ENCODE data around the gene DLG2.
"Not testable (repeated sequence)": the region's sequence is repeated elsewhere in the genome, so short reads cannot be mapped to it uniquely, and the experiment has no call there.

The DLG2 gene

DNA sequence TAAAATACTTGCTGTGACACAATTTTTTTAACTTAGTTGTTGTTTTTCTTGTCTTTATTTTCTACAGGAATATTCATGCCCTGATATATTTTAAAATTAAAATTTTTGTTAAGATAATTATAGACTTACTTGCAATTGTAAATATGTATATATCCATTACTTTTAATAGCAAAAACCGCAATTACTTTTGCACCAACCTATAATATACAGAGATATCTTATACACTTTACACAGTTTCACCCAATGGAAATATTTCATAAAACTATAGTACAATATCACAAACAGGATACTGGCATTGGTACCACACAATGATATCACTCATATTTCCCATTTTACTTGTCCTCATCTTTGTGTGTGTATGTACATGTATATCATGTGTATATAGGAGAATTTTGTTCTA, 188.8 kb downstream of the DLG2 start:
- DNase-seq: no peak

DNA sequence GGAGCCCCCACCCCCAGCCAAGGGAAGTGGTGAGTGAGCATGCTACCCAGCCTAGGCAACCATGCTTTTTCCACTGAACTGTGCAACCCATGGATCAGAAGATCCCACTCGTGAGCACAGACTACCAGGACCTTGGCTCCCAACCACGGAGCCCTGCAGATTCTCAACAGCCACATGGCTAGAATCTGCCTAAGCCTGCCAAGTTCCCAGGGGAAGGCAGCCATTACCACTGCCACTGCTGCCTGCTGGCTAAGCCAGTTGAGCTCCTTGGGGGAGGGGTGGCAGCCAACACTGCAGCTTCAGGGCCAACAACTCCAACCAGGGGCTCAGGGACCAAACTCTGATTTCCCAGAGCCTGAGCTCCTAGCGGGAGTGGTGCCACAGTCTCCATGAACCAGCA, 195.8 kb downstream of the DLG2 start:
- DNase-seq: no peak

DNA sequence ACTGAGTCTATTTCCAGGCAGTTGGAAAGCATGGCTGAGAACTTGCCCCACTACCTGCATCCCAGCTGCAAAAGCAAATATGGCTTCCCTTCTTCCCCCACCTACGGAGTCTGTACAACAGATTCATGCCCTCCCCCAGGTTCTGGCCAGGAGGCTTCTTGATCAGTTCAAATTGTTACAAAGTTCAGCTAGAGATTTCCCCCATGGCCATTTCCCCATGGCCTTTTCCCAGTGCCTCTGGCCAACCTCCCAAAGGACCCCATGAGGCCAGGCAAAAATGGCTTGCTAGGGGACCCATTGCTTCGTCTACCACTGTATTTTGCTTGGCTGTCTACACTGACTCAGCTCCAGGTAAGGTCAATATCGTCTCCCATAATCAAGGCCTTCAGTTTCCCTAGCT, 203.3 kb downstream of the DLG2 start:
- DNase-seq: no peak

DNA sequence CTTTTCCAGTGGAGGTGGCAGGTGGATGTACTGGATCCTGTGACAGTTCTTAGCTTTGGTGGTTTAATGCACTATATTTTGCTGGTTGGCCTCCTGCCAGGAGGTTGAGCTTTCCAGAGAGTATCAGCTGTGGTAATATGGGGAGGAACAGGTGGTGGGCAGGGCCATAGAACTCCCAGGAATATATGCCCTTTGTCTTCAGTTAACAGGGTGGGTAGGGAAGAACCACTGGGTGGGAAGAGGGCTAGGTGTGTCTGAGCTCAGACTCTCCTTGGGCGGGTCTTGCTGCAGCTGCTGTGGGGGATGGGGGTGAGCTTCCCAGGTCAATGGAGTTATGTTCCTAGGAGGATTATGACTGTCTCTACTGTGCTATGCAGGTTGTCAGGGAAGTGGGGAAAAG, 203.8 kb downstream of the DLG2 start:
- DNase-seq: no peak

DNA sequence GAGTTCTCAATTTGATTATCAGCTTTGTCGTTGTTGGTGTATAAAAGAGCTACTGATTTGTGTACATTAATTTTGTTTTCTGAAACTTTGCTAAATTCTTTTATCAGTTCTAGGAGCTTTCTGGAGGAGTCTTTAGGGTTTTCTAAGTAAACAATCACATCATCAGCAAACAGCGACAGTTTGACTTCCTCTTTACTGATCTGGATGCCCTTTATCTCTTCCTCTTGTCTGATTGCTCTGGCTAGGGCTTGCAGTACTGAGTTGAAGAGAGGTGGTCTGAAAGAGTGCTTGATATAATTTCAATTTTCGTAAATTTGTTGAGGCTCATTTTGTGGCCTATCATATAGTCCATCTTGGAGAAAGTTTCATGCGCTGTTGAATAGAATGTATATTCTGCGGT, 213.0 kb downstream of the DLG2 start:
- no peak for DNase-seq

DNA sequence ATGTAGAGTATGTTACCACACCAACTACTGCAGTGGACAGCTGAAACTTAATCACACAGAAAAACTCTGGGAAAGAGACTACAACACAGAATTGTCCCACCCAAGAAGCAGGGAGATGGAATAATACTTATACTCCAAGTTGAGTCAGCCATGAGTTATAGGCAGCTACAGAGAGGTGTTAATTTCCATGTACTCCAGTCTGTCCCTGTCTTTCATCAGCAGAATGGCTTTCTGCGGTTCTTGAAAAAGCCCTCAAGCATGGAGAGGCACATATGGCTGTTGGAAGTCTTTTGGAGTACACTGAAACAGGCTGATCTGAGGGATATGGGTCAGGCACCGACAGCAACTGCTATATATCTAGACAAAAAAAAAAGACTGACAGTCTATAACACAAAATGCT, 219.5 kb downstream of the DLG2 start:
- no peak for DNase-seq

DNA sequence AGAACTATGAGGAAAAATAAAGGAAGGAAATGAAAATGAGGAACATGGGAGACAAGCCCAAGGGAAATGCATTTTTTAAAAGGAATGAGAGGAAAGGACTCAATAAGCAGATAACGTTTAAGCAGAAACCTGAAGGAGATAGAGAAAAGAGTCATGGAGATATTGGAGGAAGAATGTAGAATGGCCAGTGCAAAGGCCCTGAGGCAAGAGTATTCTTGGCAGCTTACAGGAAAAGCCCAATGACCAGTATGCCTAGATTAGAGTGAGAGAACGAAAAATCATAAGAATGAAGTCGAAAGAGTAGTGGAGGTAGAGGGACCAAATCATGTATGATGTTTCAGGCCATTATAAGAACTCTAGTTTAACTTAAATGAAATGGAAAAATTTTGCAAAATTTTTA, 220.3 kb downstream of the DLG2 start:
- DNase-seq: no peak

DNA sequence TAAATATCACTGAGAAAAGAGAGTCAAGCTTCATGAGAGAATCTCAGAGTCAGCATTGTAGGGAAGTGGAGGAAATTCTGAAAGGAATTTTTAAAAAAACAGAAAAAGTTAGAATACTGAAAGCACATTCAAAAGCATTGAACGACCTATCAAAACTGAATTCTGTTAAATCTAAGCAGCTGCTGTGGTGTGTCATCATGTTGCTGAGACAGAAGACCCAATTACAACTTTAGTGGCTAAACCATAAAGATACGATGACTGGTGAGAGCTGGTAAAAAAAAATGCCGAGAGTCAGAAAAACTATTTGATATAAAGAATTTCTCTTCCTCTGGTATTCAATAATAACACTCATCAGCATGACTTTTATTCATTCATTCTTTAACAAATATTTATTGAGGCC, 220.8 kb downstream of the DLG2 start:
- DNase-seq: no peak

DNA sequence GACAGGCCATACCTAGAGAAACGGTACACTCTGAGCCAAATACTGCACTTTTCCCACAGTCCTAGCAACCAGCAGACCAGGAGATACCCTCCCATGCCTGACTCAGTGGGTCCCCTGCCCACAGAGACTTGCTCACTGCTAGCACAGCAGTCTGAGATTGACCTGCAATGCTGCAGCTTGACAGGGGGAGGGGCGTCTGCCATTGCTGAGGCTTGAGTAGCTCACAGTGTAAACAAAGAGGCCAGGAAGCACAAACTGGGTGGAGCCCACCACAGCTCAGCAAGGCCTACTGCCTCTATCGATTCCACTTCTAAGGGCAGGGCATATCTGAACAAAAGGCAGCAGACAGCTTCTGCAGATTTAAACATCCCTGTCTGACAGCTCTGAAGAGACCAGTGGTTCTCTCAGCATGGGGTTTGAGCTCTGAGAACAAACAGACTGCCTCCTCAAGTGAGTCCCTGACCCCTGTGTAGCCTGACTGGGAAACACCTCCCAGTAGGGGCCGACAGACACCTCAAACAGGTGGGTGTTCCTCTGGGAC, 231.6 kb downstream of the DLG2 start:
- not testable (repeated sequence) for DNase-seq

DNA sequence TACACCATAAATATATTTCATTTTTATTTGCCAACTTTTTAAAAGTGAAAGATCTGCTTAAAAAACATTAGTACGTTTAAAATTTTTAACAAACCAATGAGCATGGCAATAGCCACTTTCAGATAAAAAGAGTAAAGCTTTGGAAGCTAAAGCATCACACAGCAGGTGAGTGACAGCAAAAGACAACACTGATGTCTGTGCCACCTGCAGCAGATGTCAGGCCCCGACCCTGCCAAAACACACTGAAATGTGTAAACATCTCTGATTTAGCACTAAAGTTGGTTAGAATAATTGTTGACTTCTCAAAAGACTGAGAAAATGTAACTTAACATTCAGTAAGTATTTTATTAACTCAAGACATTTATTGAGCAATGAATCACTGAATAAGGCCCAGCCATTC, 232.9 kb downstream of the DLG2 start:
- DNase-seq: no peak

DNA sequence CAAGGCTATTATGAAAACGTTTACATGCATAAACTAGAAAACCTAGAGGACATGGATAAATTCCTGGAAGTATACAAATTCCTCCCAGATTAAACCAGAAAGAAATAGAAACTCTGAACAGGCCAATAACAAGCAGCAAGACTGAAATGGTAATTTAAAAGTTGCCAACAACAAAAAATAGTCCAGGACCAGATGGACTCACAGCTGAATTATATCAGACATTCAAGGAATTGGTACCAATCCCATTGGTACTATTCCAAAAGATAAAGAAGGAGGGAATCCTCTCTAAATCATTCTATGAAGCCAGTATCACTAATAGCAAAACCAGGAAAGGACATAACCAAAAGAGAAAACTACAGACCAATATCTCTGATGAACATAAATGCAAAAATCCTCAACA, 236.0 kb downstream of the DLG2 start:
- DNase-seq: no peak

DNA sequence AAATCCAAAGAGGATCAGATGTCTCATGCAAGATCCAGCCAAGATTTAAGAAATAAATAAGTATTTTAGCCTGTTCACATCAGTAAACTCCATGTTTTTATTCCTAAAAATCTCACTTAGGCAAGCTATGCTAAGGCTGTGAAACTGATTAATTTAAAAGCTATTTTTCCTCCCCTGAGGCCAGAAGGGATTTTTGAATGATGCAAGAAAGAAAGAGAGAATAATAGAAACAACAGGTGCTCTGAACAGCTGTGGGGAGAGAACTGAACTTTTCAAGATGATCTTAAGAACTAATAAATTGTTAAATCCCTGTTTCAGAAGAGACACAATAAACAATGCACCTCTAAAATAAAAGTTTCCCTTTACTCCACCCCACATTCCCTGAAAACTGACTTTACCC, 241.6 kb downstream of the DLG2 start:
- no peak for DNase-seq

DNA sequence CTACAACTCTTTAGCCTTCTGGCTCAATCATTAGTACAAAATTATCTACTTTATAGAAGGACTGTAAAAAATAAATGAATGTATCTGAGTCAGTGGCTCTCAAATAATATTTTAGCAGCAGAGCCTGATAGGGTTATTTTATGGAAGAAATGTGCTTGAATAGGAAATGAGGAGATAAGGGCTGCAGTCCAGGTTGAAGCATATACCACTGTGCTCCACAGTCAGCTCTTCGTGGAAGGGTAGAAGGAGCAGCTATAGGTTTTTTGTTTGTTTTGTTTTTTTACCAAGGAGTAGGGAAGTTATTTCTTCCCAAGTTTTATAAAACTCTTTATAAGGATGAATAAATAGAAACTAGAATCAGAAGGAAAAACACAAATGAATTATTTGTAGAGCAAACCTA, 242.0 kb downstream of the DLG2 start:
- DNase-seq: no peak

DNA sequence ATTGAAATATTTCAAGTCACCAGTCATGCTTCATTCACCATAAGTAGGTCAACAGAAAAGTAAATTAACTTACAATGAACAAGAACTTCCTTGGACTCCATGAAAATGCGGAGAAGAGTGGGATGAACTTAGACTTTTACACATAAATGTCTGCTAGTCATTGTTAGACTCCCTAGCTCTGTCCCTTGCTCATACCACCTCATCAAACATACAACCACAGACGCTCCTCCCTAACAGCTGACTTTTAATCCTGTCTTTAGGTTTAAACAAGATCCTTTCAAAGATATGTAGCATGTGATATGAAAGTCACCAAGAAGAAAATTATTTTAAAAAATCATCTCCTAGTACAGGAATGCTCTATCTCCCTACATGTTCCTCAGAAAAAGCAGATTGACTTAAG, 248.1 kb downstream of the DLG2 start:
- DNase-seq: no peak

DNA sequence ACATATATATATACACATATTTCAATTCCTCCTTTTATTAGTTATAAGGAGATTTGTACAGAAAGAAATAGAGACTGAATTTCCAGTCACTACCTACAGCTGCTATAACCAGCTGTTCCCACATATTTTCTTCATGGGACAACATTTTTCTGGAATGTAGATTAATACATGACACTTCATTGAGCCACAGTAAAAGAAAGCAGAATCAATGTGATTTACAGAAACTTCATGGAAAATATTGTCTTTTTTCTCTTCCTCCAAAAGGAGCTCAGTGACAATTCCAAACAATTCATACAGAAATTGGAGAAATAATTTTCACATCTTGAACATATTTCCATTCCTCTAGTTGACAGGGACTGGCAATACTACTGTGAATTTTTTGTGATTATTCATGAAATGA, 249.2 kb downstream of the DLG2 start:
- DNase-seq: no peak

DNA sequence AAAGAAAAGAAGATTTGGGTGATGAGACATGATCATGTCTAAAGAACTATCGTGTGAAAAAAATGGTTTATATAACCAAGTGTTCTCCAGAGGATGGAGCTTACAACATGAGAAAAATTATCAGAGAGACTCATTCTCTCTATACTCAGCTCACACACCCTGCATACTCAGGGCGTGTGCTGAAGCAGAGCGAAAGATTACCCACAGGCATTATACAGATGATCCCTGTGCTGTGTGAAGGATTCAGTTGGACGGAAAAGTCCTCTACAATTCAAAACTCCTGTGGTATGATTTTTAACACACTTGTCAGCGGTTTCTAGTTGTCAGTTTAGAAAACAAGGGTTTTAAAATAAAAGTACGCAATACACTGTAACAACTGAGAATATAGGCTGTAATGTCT, 267.3 kb downstream of the DLG2 start:
- DNase-seq: no peak

DNA sequence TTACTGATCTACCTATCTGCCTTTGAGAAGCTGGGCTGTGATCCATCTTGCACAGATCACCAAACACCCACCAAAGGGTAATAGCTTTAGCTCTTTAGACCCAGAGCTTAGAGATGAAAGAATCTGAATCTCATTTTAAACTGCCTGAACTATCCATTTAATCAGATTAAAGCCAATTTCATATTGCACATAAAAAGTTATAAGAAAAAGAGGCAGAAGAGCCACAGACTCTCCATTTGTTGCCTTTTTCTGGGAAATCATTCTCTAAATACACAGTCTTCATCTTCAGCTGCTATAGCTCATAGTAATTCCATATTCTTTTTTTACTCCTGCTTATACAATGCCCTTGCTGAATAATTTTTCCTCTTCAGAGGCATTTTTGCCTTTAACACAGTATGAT, 271.2 kb downstream of the DLG2 start:
- no peak for DNase-seq

DNA sequence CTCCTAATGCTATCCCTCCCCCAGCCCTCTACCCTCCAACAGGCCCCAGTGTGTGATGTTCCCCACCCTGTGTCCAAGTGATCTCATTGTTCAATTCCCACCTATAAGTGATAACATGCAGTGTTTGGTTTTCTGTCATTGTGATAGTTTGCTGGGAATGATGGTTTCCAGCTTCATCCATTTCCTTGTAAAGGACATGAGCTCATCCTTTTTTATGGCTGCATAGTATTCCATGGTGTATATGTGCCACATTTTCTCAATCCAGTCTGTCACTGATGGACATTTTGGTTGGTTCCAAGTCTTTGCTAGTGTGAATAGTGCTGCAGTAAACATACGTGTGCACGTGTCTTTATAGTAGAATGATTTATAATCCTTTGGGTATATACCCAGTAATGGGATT, 277.6 kb downstream of the DLG2 start:
- not testable (repeated sequence) for DNase-seq

DNA sequence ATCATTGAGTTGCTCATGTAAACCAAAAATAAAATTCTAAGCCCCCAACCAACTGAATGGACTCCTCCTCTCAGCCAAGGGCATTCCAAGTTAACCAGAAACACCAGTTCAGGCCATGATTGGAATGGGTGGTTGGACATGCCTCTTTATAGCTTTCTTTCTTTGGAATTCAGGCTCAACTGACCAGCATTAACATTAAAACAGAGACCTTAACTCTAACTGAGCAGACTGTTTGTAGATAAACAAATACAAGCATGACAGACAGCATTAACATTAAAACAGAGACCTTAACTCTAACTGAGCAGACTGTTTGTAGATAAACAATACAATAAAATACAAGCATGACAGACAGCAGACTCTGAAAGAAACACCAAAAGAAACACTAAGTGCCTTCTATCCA, 278.2 kb downstream of the DLG2 start:
- no peak for DNase-seq

DNA sequence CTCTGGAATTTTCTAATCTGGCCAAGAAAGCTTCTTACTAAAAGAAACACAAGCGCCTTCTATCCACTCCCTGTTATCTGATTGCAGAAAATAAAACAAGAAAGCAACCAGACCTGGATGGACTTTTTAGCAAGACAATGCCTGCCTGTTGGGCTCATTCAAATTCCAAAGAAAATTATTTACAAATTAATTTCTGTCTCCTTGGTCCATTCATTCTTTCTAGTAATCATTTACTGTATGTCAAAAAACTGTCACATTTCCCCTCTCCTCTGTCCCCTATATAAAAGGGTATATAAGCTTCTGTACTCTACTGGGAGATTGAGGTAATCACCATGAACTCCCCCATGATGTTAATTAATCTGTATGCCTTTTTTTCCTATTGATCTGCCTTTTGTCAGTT, 279.9 kb downstream of the DLG2 start:
- DNase-seq: no peak

DNA sequence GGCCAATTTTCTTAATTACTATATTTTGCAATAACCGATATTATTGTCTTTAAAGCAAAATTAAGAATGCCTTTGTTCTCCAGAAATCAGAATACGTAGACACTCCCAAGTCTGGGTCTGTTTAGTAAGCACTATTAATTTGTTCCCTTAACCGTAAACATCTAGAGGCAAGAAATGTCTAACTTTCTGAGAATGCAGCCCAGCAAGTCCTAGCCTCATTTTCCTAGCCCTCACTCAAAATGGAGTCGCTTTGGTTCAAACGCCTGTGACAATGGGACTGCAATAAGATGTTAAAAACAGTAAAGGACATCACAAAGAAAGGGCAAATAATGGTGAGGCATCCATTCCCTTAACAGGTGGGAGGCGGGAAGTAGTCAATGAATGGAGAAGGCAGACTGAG, 280.7 kb downstream of the DLG2 start:
- DNase-seq: no peak

DNA sequence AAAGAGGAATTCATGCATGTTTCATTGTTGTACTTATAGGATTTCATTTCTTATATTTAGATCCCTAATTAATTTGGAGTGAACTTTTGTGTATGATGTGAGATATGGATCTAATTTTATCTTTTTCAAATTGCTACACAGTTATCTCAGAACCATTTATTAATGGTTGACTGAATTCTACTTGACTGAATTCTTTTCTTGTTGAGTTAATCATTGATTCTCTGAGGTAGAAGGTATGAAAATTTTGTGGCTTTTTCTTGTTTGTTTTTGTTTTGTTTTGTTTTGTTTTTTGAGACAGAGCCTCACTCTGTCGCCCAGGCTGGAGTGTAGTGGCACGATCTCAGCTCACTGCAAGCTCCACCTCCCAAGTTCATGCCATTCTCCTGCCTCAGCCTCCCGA, 286.3 kb downstream of the DLG2 start:
- DNase-seq: not testable (repeated sequence)

DNA sequence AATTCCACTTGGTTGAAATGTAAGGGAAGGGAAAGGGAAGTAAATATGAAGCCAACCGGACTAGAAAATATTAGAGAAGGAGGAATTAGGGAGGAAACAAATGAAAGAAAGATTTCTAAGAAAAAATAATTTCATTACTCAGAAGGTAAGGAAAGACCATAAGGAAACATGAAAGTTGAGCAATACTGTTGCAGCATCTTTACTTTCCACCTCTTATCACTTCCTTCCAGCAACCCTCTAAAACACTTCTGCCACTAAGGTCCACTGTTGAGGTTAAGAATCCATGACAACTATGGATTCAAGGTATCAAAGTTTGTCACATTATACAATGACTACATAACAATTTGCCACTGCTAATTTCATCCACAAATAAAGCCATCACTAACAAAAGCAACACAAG, 308.6 kb downstream of the DLG2 start:
- no peak for DNase-seq

DNA sequence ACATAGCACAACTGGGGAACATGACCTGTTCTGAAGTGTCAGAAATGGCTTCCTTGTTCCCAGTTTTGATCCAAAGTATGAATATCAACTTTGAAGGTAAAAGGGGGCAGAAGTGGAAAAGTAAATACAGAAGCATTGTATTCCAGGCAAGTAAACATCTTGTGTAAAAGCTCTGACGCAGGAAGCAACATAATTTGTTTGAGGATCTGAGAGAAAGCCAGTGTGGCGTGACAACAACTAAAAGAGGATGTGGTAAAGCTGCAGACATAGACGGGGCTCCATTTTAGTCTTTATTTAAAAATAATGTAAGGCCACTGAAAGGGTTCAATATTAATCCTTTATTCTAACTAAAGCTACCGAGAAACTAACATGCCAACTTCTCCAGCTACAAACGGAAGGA, 310.2 kb downstream of the DLG2 start:
- DNase-seq: no peak

DNA sequence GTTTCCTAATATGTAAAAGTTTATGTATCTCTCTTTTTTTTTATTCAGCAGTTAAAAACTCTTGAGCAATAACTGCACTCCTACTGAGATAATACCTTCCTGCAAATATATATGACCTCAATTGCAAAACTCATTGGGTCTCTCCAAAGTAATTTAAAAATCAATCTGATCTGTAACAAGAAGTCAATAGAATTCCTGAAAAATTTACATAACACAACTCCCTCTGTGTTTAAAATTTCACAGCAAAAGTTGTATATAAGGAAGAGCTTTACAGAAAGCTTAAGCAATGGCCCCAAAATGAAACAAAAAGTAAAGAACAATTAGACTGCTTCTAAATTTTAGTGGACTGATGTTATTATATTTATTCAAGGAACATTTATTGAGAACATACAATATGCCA, 313.4 kb downstream of the DLG2 start:
- no peak for DNase-seq

DNA sequence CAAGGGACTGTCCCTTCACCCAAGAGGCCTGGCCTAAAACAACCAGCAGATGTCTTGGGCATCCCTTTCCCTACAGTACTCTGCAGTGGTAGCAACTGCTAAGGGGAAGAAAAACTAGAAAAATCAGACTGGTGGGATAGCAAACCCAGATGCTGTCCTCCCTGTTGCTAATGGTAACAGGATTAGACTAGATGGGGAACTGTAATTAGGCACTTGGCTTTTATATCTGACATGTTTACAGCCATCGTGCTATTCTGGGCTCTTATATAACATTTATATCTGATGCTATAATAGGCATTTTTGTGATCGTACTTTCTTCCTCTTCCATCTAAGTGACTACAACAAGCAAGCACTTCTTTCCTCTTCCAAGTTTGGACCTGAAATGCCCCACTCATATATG, 316.7 kb downstream of the DLG2 start:
- no peak for DNase-seq

Data from stimulated activated CD4-positive, alpha-beta T cell treated with anti-CD3 and anti-CD28 coated beads, Interleukin-1b, Interleukin-23, amount 100 ng/mL, for 48 hours (primary cell).